PFSK-1 (cell line): Measurements from ENCODE around the gene SIMC1.
A peak's percentile ranks its signal among the peaks of the same experiment; 100 is the strongest.

Experiments
- FOXP2 ChIP-seq: optimal IDR thresholded peaks from 2 replicates; pipeline ENCODE3; 2011; ENCODE audit warnings: borderline replicate concordance, control low read depth, inconsistent platforms; ENCODE audit not compliant: insufficient read depth; ENCODE audit errors: extremely low read length, extremely low read depth
- POLR2AphosphoS5 ChIP-seq: IDR thresholded peaks from 2 replicates; pipeline ENCODE4 v1.6.1; 2012; ENCODE audit warnings: low read depth, mild to moderate bottlenecking, control low read depth, low read length, moderate library complexity
- REST ChIP-seq, 2 experiments: IDR thresholded peaks; 2 replicates each; pipeline versions ENCODE4 v1.6.1 to v1.8.0; 2011 to 2012; ENCODE audit warnings: low read depth in 2 of 2, low read length in 2 of 2, control low read depth in 1 of 2, inconsistent platforms in 1 of 2, mild to moderate bottlenecking in 1 of 2, moderate library complexity in 1 of 2; ENCODE audit not compliant: insufficient read depth in 1 of 2
- SIN3A ChIP-seq: IDR thresholded peaks from 2 replicates; pipeline ENCODE4 v1.6.1; 2012; ENCODE audit warnings: mild to moderate bottlenecking, low read length, moderate library complexity, borderline replicate concordance; ENCODE audit not compliant: insufficient read depth
- TAF1 ChIP-seq: IDR thresholded peaks from 2 replicates; pipeline ENCODE4 v1.6.1; 2012; ENCODE audit warnings: low read length, control low read depth, borderline replicate concordance; ENCODE audit not compliant: insufficient read depth

Gene SIMC1

GRCh38 chr5:176388444-176389134 is 150.4 kb downstream of the SIMC1 start, which contains the start of the genes HIGD2A and NOP16:
TSS of gene HIGD2A (plus strand) at chr5:176388751. CDS start at chr5:176388820, 69 bp downstream.
TSS of gene NOP16 (minus strand) at chr5:176388598. CDS start at chr5:176388539, 59 bp downstream.
- TF ChIP-seq FOXP2, result no peak
- no peak; a peak in 1 of 4 replicates for TF ChIP-seq REST (IDR thresholded peaks at IDR 0.05; ENCODE audit: insufficient read depth in 1 of 2, low read depth in 2 of 2, low read length in 2 of 2)
- TF ChIP-seq SIN3A, result peak; percentile 93
- peak; percentile 52 for TF ChIP-seq POLR2AphosphoS5
- peak; percentile 73; the same call in 1 of the 2 replicates for TF ChIP-seq TAF1

- TF ChIP-seq SIN3A (0 out of 2 replicates have a peak, but pooled peaks have one; percentile 8), REST (IDR thresholded peaks at IDR 0.05; ENCODE audit: insufficient read depth in 1 of 2, low read depth in 2 of 2, low read length in 2 of 2) (no peak), POLR2AphosphoS5 (peak; percentile 82; the same call in 1 of the 2 replicates)
Observed at GRCh38 chr5:176389135-176390123, 151.2 kb downstream of the SIMC1 start.

- no peak for TF ChIP-seq FOXP2
- no peak for TF ChIP-seq REST (IDR thresholded peaks at IDR 0.05; ENCODE audit: insufficient read depth in 1 of 2, low read depth in 2 of 2, low read length in 2 of 2)
- TF ChIP-seq POLR2AphosphoS5, result no peak
- no peak for TF ChIP-seq SIN3A
- TF ChIP-seq TAF1, result no peak
Observed at GRCh38 chr5:176391479-176391878, 153.3 kb downstream of the SIMC1 start.

GRCh38 chr5:176391999-176392398 is 153.8 kb downstream of the SIMC1 start:
- TF ChIP-seq TAF1 (no peak), SIN3A (no peak), REST (IDR thresholded peaks at IDR 0.05; ENCODE audit: insufficient read depth in 1 of 2, low read depth in 2 of 2, low read length in 2 of 2) (no peak), POLR2AphosphoS5 (no peak), FOXP2 (no peak)
